ENCODE data around the gene CNTN6.

The CNTN6 gene

GRCh38 chr3:1131166-1131565 is 38.3 kb downstream of the CNTN6 start:
- Histone ChIP-seq H2AFZ (ENCODE audit: low read length) (no peak overlapping the region), H3K4me2 (ENCODE audit: low read depth, low read length, poor library complexity, severe bottlenecking) (no peak overlapping the region), H3K9me3 (ENCODE audit: insufficient read depth, low read depth, low read length) (peaks cover 4% of the 10 kb centered on the region), H3K4me3 (ENCODE audit: low read length, poor library complexity, severe bottlenecking) (no peak overlapping the region), H3K4me1 (ENCODE audit: insufficient read depth, low read length, poor library complexity, severe bottlenecking) (no peaks in the 10 kb centered on the region), H3K9ac (ENCODE audit: low read depth, low read length, poor library complexity, severe bottlenecking) (no peak overlapping the region), H3K9me2 (replicated peaks; ENCODE audit: low read depth, low read length) (no peaks in the 10 kb centered on the region), H3F3A (ENCODE audit: low read depth) (no peaks in the 10 kb centered on the region), H3K36me3 (ENCODE audit: insufficient read depth, low read length) (no peaks in the 10 kb centered on the region), H3K79me2 (ENCODE audit: insufficient read depth, low read length) (no peaks in the 10 kb centered on the region), H3K27me3 (ENCODE audit: insufficient read depth, low read length, poor library complexity, severe bottlenecking) (no peaks in the 10 kb centered on the region), H4K20me1 (ENCODE audit: insufficient read depth, low read length, poor library complexity, severe bottlenecking) (no peaks in the 10 kb centered on the region)
- no peak for TF ChIP-seq EZH2phosphoT487 (IDR thresholded peaks at IDR 0.05; ENCODE audit: borderline replicate concordance)
- no peak for TF ChIP-seq CTCF (conservative IDR thresholded peaks at IDR 0.05; ENCODE audit: low read length)

GRCh38 chr3:1135194-1135593 is 42.4 kb downstream of the CNTN6 start:
- TF ChIP-seq EZH2phosphoT487 (IDR thresholded peaks at IDR 0.05; ENCODE audit: borderline replicate concordance) (no peak), CTCF (conservative IDR thresholded peaks at IDR 0.05; ENCODE audit: low read length) (no peak)
- Histone ChIP-seq H3K9ac (ENCODE audit: low read depth, low read length, poor library complexity, severe bottlenecking) (no peak overlapping the region), H3K27me3 (ENCODE audit: insufficient read depth, low read length, poor library complexity, severe bottlenecking) (no peaks in the 10 kb centered on the region), H3F3A (ENCODE audit: low read depth) (no peaks in the 10 kb centered on the region), H3K36me3 (ENCODE audit: insufficient read depth, low read length) (no peaks in the 10 kb centered on the region), H2AFZ (ENCODE audit: low read length) (no peak overlapping the region), H4K20me1 (ENCODE audit: insufficient read depth, low read length, poor library complexity, severe bottlenecking) (no peaks in the 10 kb centered on the region), H3K4me1 (ENCODE audit: insufficient read depth, low read length, poor library complexity, severe bottlenecking) (no peaks in the 10 kb centered on the region), H3K4me2 (ENCODE audit: low read depth, low read length, poor library complexity, severe bottlenecking) (no peak overlapping the region), H3K79me2 (ENCODE audit: insufficient read depth, low read length) (no peaks in the 10 kb centered on the region), H3K9me3 (ENCODE audit: insufficient read depth, low read depth, low read length) (no peaks in the 10 kb centered on the region; the same call in 1 of the 2 replicates), H3K4me3 (ENCODE audit: low read length, poor library complexity, severe bottlenecking) (no peak overlapping the region), H3K9me2 (replicated peaks; ENCODE audit: low read depth, low read length) (no peaks in the 10 kb centered on the region)

GRCh38 chr3:1138036-1138435 is 45.2 kb downstream of the CNTN6 start:
- H3K36me3 ChIP-seq (ENCODE audit: insufficient read depth, low read length): no peaks in the 10 kb centered on the region
- no peaks in the 10 kb centered on the region for H3K9me2 ChIP-seq (replicated peaks; ENCODE audit: low read depth, low read length)
- H3K9ac ChIP-seq (ENCODE audit: low read depth, low read length, poor library complexity, severe bottlenecking): no peak overlapping the region
- no peaks in the 10 kb centered on the region; the same call in 1 of the 2 replicates for H3K9me3 ChIP-seq (ENCODE audit: insufficient read depth, low read depth, low read length)
- H3K4me2 ChIP-seq (ENCODE audit: low read depth, low read length, poor library complexity, severe bottlenecking): no peak overlapping the region
- TF ChIP-seq EZH2phosphoT487 (IDR thresholded peaks at IDR 0.05; ENCODE audit: borderline replicate concordance) (no peak), CTCF (conservative IDR thresholded peaks at IDR 0.05; ENCODE audit: low read length) (no peak)
- H2AFZ ChIP-seq (ENCODE audit: low read length): no peak overlapping the region
- H3K79me2 ChIP-seq (ENCODE audit: insufficient read depth, low read length): no peaks in the 10 kb centered on the region
- no peaks in the 10 kb centered on the region for H4K20me1 ChIP-seq (ENCODE audit: insufficient read depth, low read length, poor library complexity, severe bottlenecking)
- no peaks in the 10 kb centered on the region for H3F3A ChIP-seq (ENCODE audit: low read depth)
- no peak overlapping the region for H3K4me3 ChIP-seq (ENCODE audit: low read length, poor library complexity, severe bottlenecking)
- H3K27me3 ChIP-seq (ENCODE audit: insufficient read depth, low read length, poor library complexity, severe bottlenecking): no peaks in the 10 kb centered on the region
- H3K4me1 ChIP-seq (ENCODE audit: insufficient read depth, low read length, poor library complexity, severe bottlenecking): no peaks in the 10 kb centered on the region
